Cerebellar nuclear complex (tissue), 1 donor: ENCODE measurements around the gene TAOK2.
"Not testable (repeated sequence)": the region's sequence is repeated elsewhere in the genome, so short reads cannot be mapped to it uniquely, and the experiment has no call there.

Experiments used
- DNase-seq, 2 experiments: peaks; one replicate each; lab custom pipeline; 2025; lab: John Stamatoyannopoulos, UW

The TAOK2 gene

GRCh38 chr16:30004424-30004776, 30.7 kb downstream of the TAOK2 start:
- DNase-seq, result no peak

GRCh38 chr16:30004811-30005242, 31.2 kb downstream of the TAOK2 start:
- DNase-seq, result no peak

- DNase-seq, result no peak
Measured at GRCh38 chr16:30005341-30006094, 31.9 kb downstream of the TAOK2 start.

- DNase-seq, result no peak
Measured at GRCh38 chr16:30006095-30006473, 32.4 kb downstream of the TAOK2 start.

- DNase-seq, result no peak
Measured at GRCh38 chr16:30006659-30007377, 33.1 kb downstream of the TAOK2 start.

GRCh38 chr16:30007378-30007895, 33.8 kb downstream of the TAOK2 start:
- DNase-seq, result no peak

GRCh38 chr16:30009085-30009862, 35.6 kb downstream of the TAOK2 start:
- no peak for DNase-seq

GRCh38 chr16:30009990-30010843, 36.5 kb downstream of the TAOK2 start:
- DNase-seq, result no peak

- DNase-seq, result no peak
Measured at GRCh38 chr16:30010844-30011713, 37.4 kb downstream of the TAOK2 start, which contains the start of gene DOC2A. Gene DOC2A, minus strand, starts transcription at chr16:30011027. Its CDS starts 805 bp downstream, at chr16:30010222.

- no peak for DNase-seq
Measured at GRCh38 chr16:30011714-30012504, 38.2 kb downstream of the TAOK2 start.

- not testable (repeated sequence) for DNase-seq
Measured at GRCh38 chr16:30012598-30012997, 38.9 kb downstream of the TAOK2 start.

GRCh38 chr16:30015450-30015849, 41.8 kb downstream of the TAOK2 start:
- DNase-seq, result not testable (repeated sequence)

GRCh38 chr16:30016555-30017276, 43.0 kb downstream of the TAOK2 start:
- DNase-seq, result no peak

GRCh38 chr16:30017277-30017656, 43.6 kb downstream of the TAOK2 start:
- no peak for DNase-seq

GRCh38 chr16:30017937-30018336, 44.3 kb downstream of the TAOK2 start:
- not testable (repeated sequence) for DNase-seq

- DNase-seq, result no peak
Measured at GRCh38 chr16:30018731-30019158, 45.1 kb downstream of the TAOK2 start.

GRCh38 chr16:30022887-30023286, 49.2 kb downstream of the TAOK2 start, which contains the start of gene C16orf92:
Gene C16orf92, plus strand, starts transcription at chr16:30023198. Its CDS starts 143 bp downstream, at chr16:30023341.
- DNase-seq, result no peak

- DNase-seq, result no peak
Measured at GRCh38 chr16:30023586-30023985, 49.9 kb downstream of the TAOK2 start.

GRCh38 chr16:30024451-30024850, 50.8 kb downstream of the TAOK2 start:
- no peak for DNase-seq
